ENCODE results near the gene MEGF11.

- TF ChIP-seq ZNF48 (tag by site-specific recombination; IDR thresholded peaks at IDR 0.05): no peak
- TF ChIP-seq, protein P1, sequence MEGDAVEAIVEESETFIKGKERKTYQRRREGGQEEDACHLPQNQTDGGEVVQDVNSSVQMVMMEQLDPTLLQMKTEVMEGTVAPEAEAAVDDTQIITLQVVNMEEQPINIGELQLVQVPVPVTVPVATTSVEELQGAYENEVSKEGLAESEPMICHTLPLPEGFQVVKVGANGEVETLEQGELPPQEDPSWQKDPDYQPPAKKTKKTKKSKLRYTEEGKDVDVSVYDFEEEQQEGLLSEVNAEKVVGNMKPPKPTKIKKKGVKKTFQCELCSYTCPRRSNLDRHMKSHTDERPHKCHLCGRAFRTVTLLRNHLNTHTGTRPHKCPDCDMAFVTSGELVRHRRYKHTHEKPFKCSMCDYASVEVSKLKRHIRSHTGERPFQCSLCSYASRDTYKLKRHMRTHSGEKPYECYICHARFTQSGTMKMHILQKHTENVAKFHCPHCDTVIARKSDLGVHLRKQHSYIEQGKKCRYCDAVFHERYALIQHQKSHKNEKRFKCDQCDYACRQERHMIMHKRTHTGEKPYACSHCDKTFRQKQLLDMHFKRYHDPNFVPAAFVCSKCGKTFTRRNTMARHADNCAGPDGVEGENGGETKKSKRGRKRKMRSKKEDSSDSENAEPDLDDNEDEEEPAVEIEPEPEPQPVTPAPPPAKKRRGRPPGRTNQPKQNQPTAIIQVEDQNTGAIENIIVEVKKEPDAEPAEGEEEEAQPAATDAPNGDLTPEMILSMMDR (tag by site-specific recombination; IDR thresholded peaks at IDR 0.05): no peak
- no peak for TF ChIP-seq ZNF792 (tag by site-specific recombination; IDR thresholded peaks at IDR 0.05)
Measured at GRCh38 chr15:66222273-66223198, 31.0 kb downstream of the MEGF11 start.
